GM23338 (cell line): ENCODE data around the gene RRAS. TPM values are rescaled to one million over a fixed set of nuclear protein-coding genes. Genes with fewer than 3 reads are reported as not detected.

Experiments used
- ATAC-seq: fragments of 200-7000 bp; cut with Tn5 transposase; 3 replicates; pipeline ENCODE4 v1.9.1; 2020
- DNase-seq: peaks from one replicate; pipeline ENCODE4 v3.0.0-alpha.2; 2015; ENCODE audit warnings: low spot score
- H2AFZ ChIP-seq: fragments of 200-600 bp; sonication (generic); 2 replicates; pipeline ENCODE4 v1.8.0; 2016; ENCODE audit warnings: antibody characterized with exemption, mild to moderate bottlenecking, moderate library complexity
- H3F3A ChIP-seq: fragments of 200-600 bp; sonication (generic); replicated peaks from 2 replicates; pipeline ENCODE4 v1.8.0; 2017; ENCODE audit warnings: antibody characterized with exemption, mixed run types, low read depth
- H3K27ac ChIP-seq: fragments of 200-600 bp; sonication (generic); 2 replicates; pipeline ENCODE4 v1.6.1; 2016; ENCODE audit warnings: low read depth
- H3K27me3 ChIP-seq: fragments of 200-600 bp; sonication (generic); 2 replicates; pipeline ENCODE4 v1.8.0; 2016; ENCODE audit warnings: mild to moderate bottlenecking, mixed run types, moderate library complexity; ENCODE audit not compliant: insufficient read depth
- H3K36me3 ChIP-seq: fragments of 200-600 bp; sonication (generic); 2 replicates; pipeline ENCODE4 v1.8.0; 2016; ENCODE audit warnings: mild to moderate bottlenecking; ENCODE audit not compliant: insufficient read depth
- H3K4me1 ChIP-seq: fragments of 200-600 bp; sonication (generic); 2 replicates; pipeline ENCODE4 v1.8.0; 2016; ENCODE audit warnings: mild to moderate bottlenecking, moderate library complexity; ENCODE audit not compliant: insufficient read depth
- H3K4me2 ChIP-seq: fragments of 200-600 bp; sonication (generic); 2 replicates; pipeline ENCODE4 v1.7.1; 2017; ENCODE audit warnings: mixed run types
- H3K4me3 ChIP-seq: fragments of 200-600 bp; sonication (generic); 2 replicates; pipeline ENCODE4 v1.6.1; 2016; ENCODE audit warnings: mixed run types
- H3K79me2 ChIP-seq: fragments of 200-600 bp; sonication (generic); replicated peaks from 2 replicates; pipeline ENCODE4 v1.8.0; 2017; ENCODE audit warnings: mild to moderate bottlenecking; ENCODE audit not compliant: insufficient read depth
- H3K9me2 ChIP-seq: fragments of 200-600 bp; sonication (generic); 2 replicates; pipeline ENCODE4 v1.8.0; 2017; ENCODE audit not compliant: insufficient read depth
- H4K20me1 ChIP-seq: fragments of 200-600 bp; sonication (generic); replicated peaks from 2 replicates; pipeline ENCODE4 v1.8.0; 2017; ENCODE audit warnings: mild to moderate bottlenecking; ENCODE audit not compliant: insufficient read depth
- H3K27ac Mint-ChIP-seq: 2 replicates; pipeline ENCODE4 v1.8.0; 2020; ENCODE audit warnings: inconsistent platforms, mild to moderate bottlenecking, moderate library complexity, mixed read lengths
- H3K27me3 Mint-ChIP-seq: 3 replicates; pipeline ENCODE4 v1.8.0; 2022; ENCODE audit warnings: low read depth, mild to moderate bottlenecking, moderate library complexity, mixed read lengths, inconsistent platforms; ENCODE audit not compliant: insufficient read depth, poor library complexity
- H3K36me3 Mint-ChIP-seq: 3 replicates; pipeline ENCODE4 v1.8.0; 2021; ENCODE audit warnings: low read depth, mild to moderate bottlenecking, inconsistent platforms, moderate library complexity, mixed read lengths
- H3K4me1 Mint-ChIP-seq: 3 replicates; pipeline ENCODE4 v1.8.0; 2020; ENCODE audit warnings: mild to moderate bottlenecking, inconsistent platforms, mixed read lengths
- H3K4me3 Mint-ChIP-seq: 3 replicates; pipeline ENCODE4 v1.8.0; 2021; ENCODE audit warnings: moderate library complexity, mild to moderate bottlenecking, inconsistent platforms, mixed read lengths
- H3K9me3 Mint-ChIP-seq: 3 replicates; pipeline ENCODE4 v1.8.0; 2020; ENCODE audit warnings: moderate library complexity, mild to moderate bottlenecking, inconsistent platforms, mixed read lengths
- JUNB ChIP-seq: IDR thresholded peaks from one replicate; pipeline ENCODE4 v1.6.1; 2016; ENCODE audit warnings: antibody characterized with exemption; ENCODE audit not compliant: unreplicated experiment
- NANOG ChIP-seq: IDR thresholded peaks from 2 replicates; pipeline ENCODE4 v1.6.1; 2016; ENCODE audit warnings: antibody characterized with exemption, borderline replicate concordance
- polyA plus RNA-seq: library from polyadenylated mRNA; unstranded; fragments of >200 nt; fragmentation: Nextera tagmentation; extraction: Ambion mirVana; gene quantifications from 2 replicates; pipeline ENCODE4 v1.2.1, GENCODE V29; 2016
- total RNA-seq: library from RNA; depleted of rRNA; stranded (reverse); fragments of >200 nt; shearing (Covaris generic); gene quantifications from 2 replicates; pipeline ENCODE4 v1.2.3, GENCODE V29; 2014
- TF ChIP-seq, protein P1 (sequence below): IDR thresholded peaks from one replicate; pipeline ENCODE4 v1.6.1; 2018; ENCODE audit warnings: antibody characterized with exemption; ENCODE audit not compliant: unreplicated experiment
- TF ChIP-seq, protein P2 (sequence below): fragments of 250-450 bp; sonication (Bioruptor Pico); IDR thresholded peaks from 2 replicates; pipeline ENCODE4 v1.5.0; 2020; ENCODE audit warnings: mild to moderate bottlenecking, moderate library complexity

Gene RRAS
- total and polyA plus RNA-seq, 2 experiments from 2014 or later: 9.3 to 30.0 TPM

DNA sequence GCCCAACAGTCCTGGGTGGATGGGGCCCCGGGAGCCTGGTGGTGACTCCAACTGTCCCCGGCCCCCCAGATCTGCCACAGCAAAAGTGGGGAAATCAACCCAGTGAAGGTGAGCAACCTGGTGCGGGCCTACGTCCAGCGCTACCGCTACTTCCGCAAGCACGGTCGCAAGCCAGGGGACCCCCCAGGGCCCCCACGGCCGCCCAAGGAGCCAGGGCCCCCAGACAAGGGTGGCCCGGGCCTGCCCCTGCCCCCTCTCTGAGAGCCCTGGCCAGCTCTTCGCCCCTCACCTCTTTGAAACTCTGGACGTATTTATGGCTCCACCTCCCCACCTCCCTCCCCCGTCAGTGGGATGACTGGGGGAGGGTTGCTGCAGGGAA is 18.2 kb upstream of the RRAS start:
- TF ChIP-seq JUNB (no peak), NANOG (no peak)
- TF ChIP-seq, protein P1, sequence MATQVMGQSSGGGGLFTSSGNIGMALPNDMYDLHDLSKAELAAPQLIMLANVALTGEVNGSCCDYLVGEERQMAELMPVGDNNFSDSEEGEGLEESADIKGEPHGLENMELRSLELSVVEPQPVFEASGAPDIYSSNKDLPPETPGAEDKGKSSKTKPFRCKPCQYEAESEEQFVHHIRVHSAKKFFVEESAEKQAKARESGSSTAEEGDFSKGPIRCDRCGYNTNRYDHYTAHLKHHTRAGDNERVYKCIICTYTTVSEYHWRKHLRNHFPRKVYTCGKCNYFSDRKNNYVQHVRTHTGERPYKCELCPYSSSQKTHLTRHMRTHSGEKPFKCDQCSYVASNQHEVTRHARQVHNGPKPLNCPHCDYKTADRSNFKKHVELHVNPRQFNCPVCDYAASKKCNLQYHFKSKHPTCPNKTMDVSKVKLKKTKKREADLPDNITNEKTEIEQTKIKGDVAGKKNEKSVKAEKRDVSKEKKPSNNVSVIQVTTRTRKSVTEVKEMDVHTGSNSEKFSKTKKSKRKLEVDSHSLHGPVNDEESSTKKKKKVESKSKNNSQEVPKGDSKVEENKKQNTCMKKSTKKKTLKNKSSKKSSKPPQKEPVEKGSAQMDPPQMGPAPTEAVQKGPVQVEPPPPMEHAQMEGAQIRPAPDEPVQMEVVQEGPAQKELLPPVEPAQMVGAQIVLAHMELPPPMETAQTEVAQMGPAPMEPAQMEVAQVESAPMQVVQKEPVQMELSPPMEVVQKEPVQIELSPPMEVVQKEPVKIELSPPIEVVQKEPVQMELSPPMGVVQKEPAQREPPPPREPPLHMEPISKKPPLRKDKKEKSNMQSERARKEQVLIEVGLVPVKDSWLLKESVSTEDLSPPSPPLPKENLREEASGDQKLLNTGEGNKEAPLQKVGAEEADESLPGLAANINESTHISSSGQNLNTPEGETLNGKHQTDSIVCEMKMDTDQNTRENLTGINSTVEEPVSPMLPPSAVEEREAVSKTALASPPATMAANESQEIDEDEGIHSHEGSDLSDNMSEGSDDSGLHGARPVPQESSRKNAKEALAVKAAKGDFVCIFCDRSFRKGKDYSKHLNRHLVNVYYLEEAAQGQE: no peak
- TF ChIP-seq, protein P2, sequence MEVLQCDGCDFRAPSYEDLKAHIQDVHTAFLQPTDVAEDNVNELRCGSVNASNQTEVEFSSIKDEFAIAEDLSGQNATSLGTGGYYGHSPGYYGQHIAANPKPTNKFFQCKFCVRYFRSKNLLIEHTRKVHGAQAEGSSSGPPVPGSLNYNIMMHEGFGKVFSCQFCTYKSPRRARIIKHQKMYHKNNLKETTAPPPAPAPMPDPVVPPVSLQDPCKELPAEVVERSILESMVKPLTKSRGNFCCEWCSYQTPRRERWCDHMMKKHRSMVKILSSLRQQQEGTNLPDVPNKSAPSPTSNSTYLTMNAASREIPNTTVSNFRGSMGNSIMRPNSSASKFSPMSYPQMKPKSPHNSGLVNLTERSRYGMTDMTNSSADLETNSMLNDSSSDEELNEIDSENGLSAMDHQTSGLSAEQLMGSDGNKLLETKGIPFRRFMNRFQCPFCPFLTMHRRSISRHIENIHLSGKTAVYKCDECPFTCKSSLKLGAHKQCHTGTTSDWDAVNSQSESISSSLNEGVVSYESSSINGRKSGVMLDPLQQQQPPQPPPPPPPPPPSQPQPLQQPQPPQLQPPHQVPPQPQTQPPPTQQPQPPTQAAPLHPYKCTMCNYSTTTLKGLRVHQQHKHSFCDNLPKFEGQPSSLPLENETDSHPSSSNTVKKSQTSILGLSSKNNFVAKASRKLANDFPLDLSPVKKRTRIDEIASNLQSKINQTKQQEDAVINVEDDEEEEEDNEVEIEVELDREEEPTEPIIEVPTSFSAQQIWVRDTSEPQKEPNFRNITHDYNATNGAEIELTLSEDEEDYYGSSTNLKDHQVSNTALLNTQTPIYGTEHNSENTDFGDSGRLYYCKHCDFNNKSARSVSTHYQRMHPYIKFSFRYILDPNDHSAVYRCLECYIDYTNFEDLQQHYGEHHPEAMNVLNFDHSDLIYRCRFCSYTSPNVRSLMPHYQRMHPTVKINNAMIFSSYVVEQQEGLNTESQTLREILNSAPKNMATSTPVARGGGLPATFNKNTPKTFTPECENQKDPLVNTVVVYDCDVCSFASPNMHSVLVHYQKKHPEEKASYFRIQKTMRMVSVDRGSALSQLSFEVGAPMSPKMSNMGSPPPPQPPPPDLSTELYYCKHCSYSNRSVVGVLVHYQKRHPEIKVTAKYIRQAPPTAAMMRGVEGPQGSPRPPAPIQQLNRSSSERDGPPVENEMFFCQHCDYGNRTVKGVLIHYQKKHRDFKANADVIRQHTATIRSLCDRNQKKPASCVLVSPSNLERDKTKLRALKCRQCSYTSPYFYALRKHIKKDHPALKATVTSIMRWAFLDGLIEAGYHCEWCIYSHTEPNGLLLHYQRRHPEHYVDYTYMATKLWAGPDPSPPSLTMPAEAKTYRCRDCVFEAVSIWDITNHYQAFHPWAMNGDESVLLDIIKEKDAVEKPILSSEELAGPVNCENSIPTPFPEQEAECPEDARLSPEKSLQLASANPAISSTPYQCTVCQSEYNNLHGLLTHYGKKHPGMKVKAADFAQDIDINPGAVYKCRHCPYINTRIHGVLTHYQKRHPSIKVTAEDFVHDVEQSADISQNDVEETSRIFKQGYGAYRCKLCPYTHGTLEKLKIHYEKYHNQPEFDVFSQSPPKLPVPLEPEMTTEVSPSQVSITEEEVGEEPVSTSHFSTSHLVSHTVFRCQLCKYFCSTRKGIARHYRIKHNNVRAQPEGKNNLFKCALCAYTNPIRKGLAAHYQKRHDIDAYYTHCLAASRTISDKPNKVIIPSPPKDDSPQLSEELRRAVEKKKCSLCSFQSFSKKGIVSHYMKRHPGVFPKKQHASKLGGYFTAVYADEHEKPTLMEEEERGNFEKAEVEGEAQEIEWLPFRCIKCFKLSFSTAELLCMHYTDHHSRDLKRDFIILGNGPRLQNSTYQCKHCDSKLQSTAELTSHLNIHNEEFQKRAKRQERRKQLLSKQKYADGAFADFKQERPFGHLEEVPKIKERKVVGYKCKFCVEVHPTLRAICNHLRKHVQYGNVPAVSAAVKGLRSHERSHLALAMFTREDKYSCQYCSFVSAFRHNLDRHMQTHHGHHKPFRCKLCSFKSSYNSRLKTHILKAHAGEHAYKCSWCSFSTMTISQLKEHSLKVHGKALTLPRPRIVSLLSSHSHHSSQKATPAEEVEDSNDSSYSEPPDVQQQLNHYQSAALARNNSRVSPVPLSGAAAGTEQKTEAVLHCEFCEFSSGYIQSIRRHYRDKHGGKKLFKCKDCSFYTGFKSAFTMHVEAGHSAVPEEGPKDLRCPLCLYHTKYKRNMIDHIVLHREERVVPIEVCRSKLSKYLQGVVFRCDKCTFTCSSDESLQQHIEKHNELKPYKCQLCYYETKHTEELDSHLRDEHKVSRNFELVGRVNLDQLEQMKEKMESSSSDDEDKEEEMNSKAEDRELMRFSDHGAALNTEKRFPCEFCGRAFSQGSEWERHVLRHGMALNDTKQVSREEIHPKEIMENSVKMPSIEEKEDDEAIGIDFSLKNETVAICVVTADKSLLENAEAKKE (CRISPR knock-in tag): no peak
- H4K20me1 ChIP-seq: peaks cover 8% of the 10 kb centered on the region
- H3K9me2 ChIP-seq: no peaks in the 10 kb centered on the region
- Mint-ChIP-seq H3K9me3 (peaks cover 19% of the 10 kb centered on the region), H3K27ac (no peak overlapping the region), H3K4me3 (no peak overlapping the region), H3K4me1 (peaks cover 8% of the 10 kb centered on the region), H3K36me3 (peaks cover 91% of the 10 kb centered on the region), H3K27me3 (peaks cover 19% of the 10 kb centered on the region)
- ATAC-seq (no peak), DNase-seq (no peak)
- no peaks in the 10 kb centered on the region for H3K79me2 ChIP-seq
- peaks cover 25% of the 10 kb centered on the region for H3K36me3 ChIP-seq
- no peaks in the 10 kb centered on the region for H3K4me1 ChIP-seq
- no peak overlapping the region for H2AFZ ChIP-seq
- H3K4me3 ChIP-seq: no peak overlapping the region
- no peaks in the 10 kb centered on the region for H3K27me3 ChIP-seq
- H3K27ac ChIP-seq: no peak overlapping the region
- peaks cover 14% of the 10 kb centered on the region for H3F3A ChIP-seq
- H3K4me2 ChIP-seq: no peak overlapping the region
